HEK293 (cell line): ENCODE measurements around the gene SETMAR.

Source experiments
- ATF2 ChIP-seq: fragments of 450-650 bp; formaldehyde crosslinking; IDR thresholded peaks from 2 replicates; pipeline ENCODE4 v1.5.1; 2016; ENCODE audit warnings: missing biosample characterization, missing genetic modification characterization, low read depth
- BCL6B ChIP-seq: fragments of 450-650 bp; formaldehyde crosslinking; IDR thresholded peaks from 2 replicates; pipeline ENCODE4 v1.5.1; 2017; ENCODE audit warnings: missing biosample characterization, missing genetic modification characterization
- GLI2 ChIP-seq: fragments of 450-650 bp; formaldehyde crosslinking; IDR thresholded peaks from 2 replicates; pipeline ENCODE4; 2017; ENCODE audit warnings: missing biosample characterization, missing genetic modification characterization, low read depth, borderline replicate concordance
- HIC1 ChIP-seq: fragments of 450-650 bp; formaldehyde crosslinking; IDR thresholded peaks from 2 replicates; pipeline ENCODE4 v1.5.1; 2016; ENCODE audit warnings: missing biosample characterization, missing genetic modification characterization
- PRDM1 ChIP-seq: fragments of 450-650 bp; formaldehyde crosslinking; IDR thresholded peaks from 2 replicates; pipeline ENCODE4; 2016; ENCODE audit warnings: missing biosample characterization, missing genetic modification characterization
- SETDB1 ChIP-seq: IDR thresholded peaks from one replicate; pipeline ENCODE4 v1.6.1; 2017; ENCODE audit warnings: mild to moderate bottlenecking, low read length, moderate library complexity, mixed read lengths; ENCODE audit not compliant: insufficient read length
- ZNF501 ChIP-seq: fragments of 450-650 bp; formaldehyde crosslinking; IDR thresholded peaks from 2 replicates; pipeline ENCODE4 v1.5.1; 2016; ENCODE audit warnings: missing biosample characterization, missing genetic modification characterization
- TF ChIP-seq, protein P1 (sequence below): fragments of 450-650 bp; formaldehyde crosslinking; IDR thresholded peaks from 2 replicates; pipeline ENCODE4 v1.5.1; 2016; ENCODE audit warnings: missing biosample characterization, missing genetic modification characterization
- TF ChIP-seq, protein P2 (sequence below): fragments of 450-650 bp; formaldehyde crosslinking; IDR thresholded peaks from 2 replicates; pipeline ENCODE4 v1.5.1; 2016; ENCODE audit warnings: missing biosample characterization, missing genetic modification characterization
- TF ChIP-seq, protein P3 (sequence below): fragments of 450-650 bp; formaldehyde crosslinking; IDR thresholded peaks from 2 replicates; pipeline ENCODE4 v1.5.1; 2016; ENCODE audit warnings: missing biosample characterization, missing genetic modification characterization, low read depth

- TF ChIP-seq PRDM1 (no peak), ATF2 (tag by site-specific recombination) (no peak), ZNF501 (tag by site-specific recombination) (no peak), SETDB1 (no peak), GLI2 (tag by site-specific recombination) (no peak), BCL6B (tag by site-specific recombination) (no peak), HIC1 (tag by site-specific recombination) (no peak)
- TF ChIP-seq, protein P1, sequence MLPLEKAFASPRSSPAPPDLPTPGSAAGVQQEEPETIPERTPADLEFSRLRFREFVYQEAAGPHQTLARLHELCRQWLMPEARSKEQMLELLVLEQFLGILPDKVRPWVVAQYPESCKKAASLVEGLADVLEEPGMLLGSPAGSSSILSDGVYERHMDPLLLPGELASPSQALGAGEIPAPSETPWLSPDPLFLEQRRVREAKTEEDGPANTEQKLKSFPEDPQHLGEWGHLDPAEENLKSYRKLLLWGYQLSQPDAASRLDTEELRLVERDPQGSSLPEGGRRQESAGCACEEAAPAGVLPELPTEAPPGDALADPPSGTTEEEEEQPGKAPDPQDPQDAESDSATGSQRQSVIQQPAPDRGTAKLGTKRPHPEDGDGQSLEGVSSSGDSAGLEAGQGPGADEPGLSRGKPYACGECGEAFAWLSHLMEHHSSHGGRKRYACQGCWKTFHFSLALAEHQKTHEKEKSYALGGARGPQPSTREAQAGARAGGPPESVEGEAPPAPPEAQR (tag by site-specific recombination) = no peak
- TF ChIP-seq, protein P2, sequence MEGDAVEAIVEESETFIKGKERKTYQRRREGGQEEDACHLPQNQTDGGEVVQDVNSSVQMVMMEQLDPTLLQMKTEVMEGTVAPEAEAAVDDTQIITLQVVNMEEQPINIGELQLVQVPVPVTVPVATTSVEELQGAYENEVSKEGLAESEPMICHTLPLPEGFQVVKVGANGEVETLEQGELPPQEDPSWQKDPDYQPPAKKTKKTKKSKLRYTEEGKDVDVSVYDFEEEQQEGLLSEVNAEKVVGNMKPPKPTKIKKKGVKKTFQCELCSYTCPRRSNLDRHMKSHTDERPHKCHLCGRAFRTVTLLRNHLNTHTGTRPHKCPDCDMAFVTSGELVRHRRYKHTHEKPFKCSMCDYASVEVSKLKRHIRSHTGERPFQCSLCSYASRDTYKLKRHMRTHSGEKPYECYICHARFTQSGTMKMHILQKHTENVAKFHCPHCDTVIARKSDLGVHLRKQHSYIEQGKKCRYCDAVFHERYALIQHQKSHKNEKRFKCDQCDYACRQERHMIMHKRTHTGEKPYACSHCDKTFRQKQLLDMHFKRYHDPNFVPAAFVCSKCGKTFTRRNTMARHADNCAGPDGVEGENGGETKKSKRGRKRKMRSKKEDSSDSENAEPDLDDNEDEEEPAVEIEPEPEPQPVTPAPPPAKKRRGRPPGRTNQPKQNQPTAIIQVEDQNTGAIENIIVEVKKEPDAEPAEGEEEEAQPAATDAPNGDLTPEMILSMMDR = no peak
- TF ChIP-seq, protein P3, sequence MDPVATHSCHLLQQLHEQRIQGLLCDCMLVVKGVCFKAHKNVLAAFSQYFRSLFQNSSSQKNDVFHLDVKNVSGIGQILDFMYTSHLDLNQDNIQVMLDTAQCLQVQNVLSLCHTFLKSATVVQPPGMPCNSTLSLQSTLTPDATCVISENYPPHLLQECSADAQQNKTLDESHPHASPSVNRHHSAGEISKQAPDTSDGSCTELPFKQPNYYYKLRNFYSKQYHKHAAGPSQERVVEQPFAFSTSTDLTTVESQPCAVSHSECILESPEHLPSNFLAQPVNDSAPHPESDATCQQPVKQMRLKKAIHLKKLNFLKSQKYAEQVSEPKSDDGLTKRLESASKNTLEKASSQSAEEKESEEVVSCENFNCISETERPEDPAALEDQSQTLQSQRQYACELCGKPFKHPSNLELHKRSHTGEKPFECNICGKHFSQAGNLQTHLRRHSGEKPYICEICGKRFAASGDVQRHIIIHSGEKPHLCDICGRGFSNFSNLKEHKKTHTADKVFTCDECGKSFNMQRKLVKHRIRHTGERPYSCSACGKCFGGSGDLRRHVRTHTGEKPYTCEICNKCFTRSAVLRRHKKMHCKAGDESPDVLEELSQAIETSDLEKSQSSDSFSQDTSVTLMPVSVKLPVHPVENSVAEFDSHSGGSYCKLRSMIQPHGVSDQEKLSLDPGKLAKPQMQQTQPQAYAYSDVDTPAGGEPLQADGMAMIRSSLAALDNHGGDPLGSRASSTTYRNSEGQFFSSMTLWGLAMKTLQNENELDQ (tag by site-specific recombination) = no peak
These were observed 55.1 kb downstream of the SETMAR start for GRCh38 chr3:4358273-4358672.
